Testis (tissue), 3 donors: ENCODE results near the gene TCHHL1. TPM values are rescaled to one million over a fixed set of nuclear protein-coding genes. Genes with fewer than 3 reads are reported as not detected.

Experiments used
- DNase-seq: peaks from one replicate; pipeline ENCODE4 v3.0.0-alpha.2; 2019
- H3K27ac ChIP-seq, 2 donors: fragments of 200-600 bp; sonication (generic); one replicate each; pipeline ENCODE4 v1.5.1; 2019
- H3K27me3 ChIP-seq: fragments of 200-600 bp; sonication (generic); one replicate; pipeline ENCODE4 v1.5.1; 2019
- H3K36me3 ChIP-seq: fragments of 200-600 bp; sonication (generic); one replicate; pipeline ENCODE4 v1.5.1; 2017; ENCODE audit warnings: low read depth; ENCODE audit errors: missing control alignments
- H3K4me1 ChIP-seq: fragments of 200-600 bp; sonication (generic); one replicate; pipeline ENCODE4 v1.5.1; 2019
- H3K4me3 ChIP-seq, 2 donors: fragments of 200-600 bp; sonication (generic); one replicate each; pipeline ENCODE4 v1.5.1; 2017 to 2019
- H3K9me3 ChIP-seq: fragments of 200-600 bp; sonication (generic); one replicate; pipeline ENCODE4 v1.5.1; 2017
- POLR2A ChIP-seq: fragments of 450-650 bp; IDR thresholded peaks from one replicate; pipeline ENCODE4 v1.6.1; 2017; ENCODE audit warnings: antibody characterized with exemption, mild to moderate bottlenecking, moderate library complexity
- WGBS, 2 donors: methylation state at CpG; one replicate each; pipeline ENCODE4 v1.1.5; 2018; 5-methylcytosine and 5-hydroxymethylcytosine counted together
- intact Hi-C: fragments of 100-400 bp; cut with DNase I; formaldehyde crosslinking; loops from one replicate; pipeline ENCODE4 v1.15.1; 2023; ENCODE audit warnings: low total_unique reads
- polyA plus RNA-seq: library from polyadenylated mRNA; stranded (reverse); fragments of 350-450 nt; fragmentation: Illumina TruSeq; extraction: RNeasy Lipid Tissue Mini Kit (QIAGEN cat#74804); gene quantifications from one replicate; pipeline ENCODE4 v1.2.3, GENCODE V29; 2014; ENCODE audit warnings: low read depth, low replicate concordance; ENCODE audit not compliant: insufficient read depth
- total RNA-seq, 2 donors: library from RNA; depleted of rRNA; stranded (reverse); fragments of >200 nt; gene quantifications; one replicate each; pipeline ENCODE4 v1.2.3, GENCODE V29; 2016
- TF ChIP-seq, protein P1 (sequence below), 3 experiments: fragments of 450-650 bp in 2 of 3; fragments of 200-600 bp in 1 of 3; sonication (generic) in 1 of 3; IDR thresholded peaks; one replicate each; pipeline ENCODE4 v1.5.1; 2016 to 2019; ENCODE audit warnings: antibody characterized with exemption in 3 of 3, mild to moderate bottlenecking in 2 of 3, moderate library complexity in 1 of 3

TCHHL1 gene
- total and polyA plus RNA-seq, 3 donors from 2014 or later = 0.12 TPM; not detected in 2

DNA sequence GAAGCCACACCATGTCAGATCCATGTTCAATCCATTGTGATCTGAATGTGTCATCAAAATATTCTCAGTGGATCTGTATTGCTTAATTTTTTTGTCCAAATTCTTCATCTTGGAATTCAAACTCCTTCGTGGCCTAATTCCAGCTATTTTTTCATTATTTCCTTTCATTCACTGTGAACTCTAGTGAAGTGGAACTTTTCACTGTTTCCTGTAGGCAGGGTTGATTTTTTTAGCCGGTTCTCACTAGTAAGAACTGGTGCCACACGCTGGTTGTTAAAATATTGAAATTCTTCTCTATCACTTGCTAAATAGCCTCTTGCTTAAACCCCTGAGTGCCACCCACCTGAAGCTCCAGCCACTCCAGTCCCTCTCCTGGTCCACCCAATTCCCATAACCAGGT, 44.5 kb downstream of the TCHHL1 start:
- H3K27ac ChIP-seq = no peak overlapping the region
- intact Hi-C loops = no loop called here
- 44 to 49% methylated on average over 3 of the region's 3 CpGs for WGBS, 2 donors
- H3K4me3 ChIP-seq = no peak overlapping the region
- H3K4me1 ChIP-seq = peaks cover 16% of the 10 kb centered on the region
- no peaks in the 10 kb centered on the region for H3K27me3 ChIP-seq
- no peak for DNase-seq
- TF ChIP-seq, protein P1, sequence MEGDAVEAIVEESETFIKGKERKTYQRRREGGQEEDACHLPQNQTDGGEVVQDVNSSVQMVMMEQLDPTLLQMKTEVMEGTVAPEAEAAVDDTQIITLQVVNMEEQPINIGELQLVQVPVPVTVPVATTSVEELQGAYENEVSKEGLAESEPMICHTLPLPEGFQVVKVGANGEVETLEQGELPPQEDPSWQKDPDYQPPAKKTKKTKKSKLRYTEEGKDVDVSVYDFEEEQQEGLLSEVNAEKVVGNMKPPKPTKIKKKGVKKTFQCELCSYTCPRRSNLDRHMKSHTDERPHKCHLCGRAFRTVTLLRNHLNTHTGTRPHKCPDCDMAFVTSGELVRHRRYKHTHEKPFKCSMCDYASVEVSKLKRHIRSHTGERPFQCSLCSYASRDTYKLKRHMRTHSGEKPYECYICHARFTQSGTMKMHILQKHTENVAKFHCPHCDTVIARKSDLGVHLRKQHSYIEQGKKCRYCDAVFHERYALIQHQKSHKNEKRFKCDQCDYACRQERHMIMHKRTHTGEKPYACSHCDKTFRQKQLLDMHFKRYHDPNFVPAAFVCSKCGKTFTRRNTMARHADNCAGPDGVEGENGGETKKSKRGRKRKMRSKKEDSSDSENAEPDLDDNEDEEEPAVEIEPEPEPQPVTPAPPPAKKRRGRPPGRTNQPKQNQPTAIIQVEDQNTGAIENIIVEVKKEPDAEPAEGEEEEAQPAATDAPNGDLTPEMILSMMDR (IDR thresholded peaks at IDR 0.05) = no peak
- no peak for TF ChIP-seq POLR2A
- H3K9me3 ChIP-seq = no peaks in the 10 kb centered on the region
- no peaks in the 10 kb centered on the region for H3K36me3 ChIP-seq

DNA sequence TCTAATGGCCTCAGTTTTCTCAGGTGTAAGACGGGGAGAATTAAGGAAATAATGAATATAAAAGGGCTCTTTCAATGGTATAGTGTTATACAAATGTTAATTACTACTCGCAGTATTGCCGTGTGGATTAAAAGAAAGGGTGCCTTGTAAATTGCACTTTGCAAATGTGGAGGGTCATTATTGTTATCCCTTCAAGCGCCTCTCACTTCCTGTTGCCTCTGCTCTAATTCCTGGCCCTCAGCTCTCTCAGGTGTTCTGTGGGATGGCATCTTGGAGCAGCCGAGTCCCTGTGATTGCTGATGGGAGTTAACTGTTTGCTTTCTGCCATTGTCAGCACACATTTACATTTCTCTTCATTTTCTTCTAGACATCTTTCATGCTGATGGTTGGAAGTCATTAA, 45.0 kb downstream of the TCHHL1 start:
- no peak overlapping the region for H3K27ac ChIP-seq
- WGBS, 2 donors = 57 to 81% methylated on average over 5 of the region's 5 CpGs
- H3K27me3 ChIP-seq = no peaks in the 10 kb centered on the region
- H3K4me1 ChIP-seq = peaks cover 16% of the 10 kb centered on the region
- intact Hi-C loops = no loop called here
- TF ChIP-seq, protein P1 (IDR thresholded peaks at IDR 0.05) = no peak
- TF ChIP-seq POLR2A = no peak
- no peaks in the 10 kb centered on the region for H3K36me3 ChIP-seq
- H3K4me3 ChIP-seq = no peak overlapping the region
- no peaks in the 10 kb centered on the region for H3K9me3 ChIP-seq
- no peak for DNase-seq

DNA sequence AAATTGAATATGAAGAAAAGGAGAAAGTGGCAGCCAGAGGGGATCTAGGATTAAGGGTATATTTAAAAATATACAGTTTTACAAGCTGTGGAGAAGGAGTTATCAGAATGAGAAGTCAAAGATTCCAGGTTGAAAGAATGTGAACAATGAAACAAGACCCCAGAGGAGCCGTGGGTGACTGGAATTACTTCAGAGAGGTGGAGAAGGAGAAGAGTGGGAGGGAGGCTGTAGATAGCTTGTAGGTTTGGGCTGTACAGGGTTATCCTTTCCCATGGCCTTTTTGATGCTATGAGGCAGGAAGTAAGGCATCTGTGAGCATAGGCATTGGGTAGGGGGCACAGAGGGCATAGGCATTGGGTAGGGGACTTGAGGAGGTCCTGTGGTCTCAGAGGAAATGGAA, 46.8 kb downstream of the TCHHL1 start:
- H3K4me1 ChIP-seq = peaks cover 3% of the 10 kb centered on the region
- H3K9me3 ChIP-seq = no peaks in the 10 kb centered on the region
- H3K36me3 ChIP-seq = no peaks in the 10 kb centered on the region
- no peak overlapping the region for H3K4me3 ChIP-seq
- H3K27me3 ChIP-seq = no peaks in the 10 kb centered on the region
- intact Hi-C loops = no loop called here
- WGBS, 2 donors = 55 to 57% methylated on average over 1 of the region's 1 CpG
- no peak for TF ChIP-seq POLR2A
- TF ChIP-seq, protein P1 (IDR thresholded peaks at IDR 0.05) = no peak
- DNase-seq = no peak
- H3K27ac ChIP-seq = no peak overlapping the region

DNA sequence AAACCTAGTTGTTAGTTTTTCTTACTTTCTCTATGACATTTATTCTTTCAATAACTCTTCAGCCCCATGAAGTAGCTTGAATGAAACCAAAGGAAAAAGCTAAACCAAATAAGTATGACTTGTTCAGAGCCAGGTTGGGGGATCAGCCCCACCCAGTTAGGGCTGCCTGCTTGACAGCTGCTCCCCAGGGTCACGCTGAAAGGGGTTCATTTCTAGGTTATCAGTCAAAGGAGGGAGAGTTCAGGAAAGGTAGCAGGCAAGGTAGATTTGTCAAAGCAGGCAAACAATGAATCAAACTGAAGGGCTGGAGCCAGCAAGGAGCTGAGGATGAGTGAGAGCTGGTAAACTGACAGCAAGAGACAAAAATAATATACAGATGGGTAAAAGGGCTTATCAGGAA, 49.0 kb downstream of the TCHHL1 start:
- Histone ChIP-seq H3K36me3 (no peaks in the 10 kb centered on the region), H3K27me3 (no peaks in the 10 kb centered on the region), H3K9me3 (no peaks in the 10 kb centered on the region), H3K4me3 (no peak overlapping the region), H3K27ac (no peak overlapping the region), H3K4me1 (peaks cover 11% of the 10 kb centered on the region)
- intact Hi-C loops = no loop called here
- WGBS, 2 donors = 72 to 76% methylated on average over 1 of the region's 1 CpG
- no peak for DNase-seq
- TF ChIP-seq, protein P1 (IDR thresholded peaks at IDR 0.05) = no peak
- no peak for TF ChIP-seq POLR2A

DNA sequence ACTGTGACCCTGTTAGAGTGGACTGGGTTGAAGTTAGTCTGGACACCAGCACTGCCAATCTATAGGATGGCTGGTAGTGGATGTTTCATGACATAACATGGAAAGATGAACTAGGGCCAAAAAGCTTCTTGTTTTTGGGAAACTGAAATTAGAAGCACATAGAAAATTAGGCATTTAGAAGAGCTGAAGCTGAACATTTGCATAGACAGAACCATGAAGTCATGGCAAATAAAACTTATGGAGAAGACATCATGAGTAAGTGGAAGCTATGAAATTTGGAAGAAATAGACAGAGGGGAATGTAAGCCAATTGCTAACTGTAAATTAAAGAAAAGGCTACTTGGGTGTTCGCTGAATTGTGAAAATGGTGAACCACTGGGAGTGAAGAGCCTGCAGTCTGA, 49.4 kb downstream of the TCHHL1 start:
- DNase-seq = no peak
- Histone ChIP-seq H3K4me3 (no peak overlapping the region), H3K27ac (no peak overlapping the region), H3K9me3 (no peaks in the 10 kb centered on the region), H3K36me3 (no peaks in the 10 kb centered on the region), H3K4me1 (peaks cover 15% of the 10 kb centered on the region), H3K27me3 (no peaks in the 10 kb centered on the region)
- intact Hi-C loops = no loop called here
- TF ChIP-seq POLR2A = no peak
- TF ChIP-seq, protein P1 (IDR thresholded peaks at IDR 0.05) = no peak
- WGBS, 2 donors = 95 to 100% methylated on average over 1 of the region's 1 CpG
